Spleen (tissue), 11 donors: ENCODE results near the gene EGFR. TPM values are rescaled to one million over a fixed set of nuclear protein-coding genes. Genes with fewer than 3 reads are reported as not detected.
A peak's percentile ranks its signal among the peaks of the same experiment; 100 is the strongest.

Source experiments
- DNase-seq: peaks from one replicate; pipeline ENCODE4 v3.0.0-alpha.2; 2020
- H3K27ac ChIP-seq, 8 donors: fragments of 200-600 bp; sonication (generic) in 7 of 8; 1 replicate in 4 of 8; 2 replicates in 4 of 8; pipeline versions ENCODE4 v1.5.0 to v1.8.0; 2016 to 2021; ENCODE audit warnings: inconsistent platforms in 4 of 8, mild to moderate bottlenecking in 4 of 8, moderate library complexity in 1 of 8
- H3K27me3 ChIP-seq, 7 donors: fragments of 200-600 bp; sonication (generic) in 6 of 7; replicated peaks in 1 of 7; 1 replicate in 4 of 7; 2 replicates in 3 of 7; pipeline versions ENCODE4 v1.5.0 to v1.8.0; 2016 to 2021; ENCODE audit warnings: inconsistent platforms in 3 of 7, mild to moderate bottlenecking in 1 of 7
- H3K36me3 ChIP-seq, 6 donors: fragments of 200-600 bp; sonication (generic) in 5 of 6; 1 replicate in 4 of 6; 2 replicates in 2 of 6; pipeline versions ENCODE4 v1.5.0 to v1.8.0; 2016 to 2021; ENCODE audit warnings: inconsistent platforms in 2 of 6
- H3K4me1 ChIP-seq, 6 donors: fragments of 200-600 bp; sonication (generic) in 5 of 6; 1 replicate in 3 of 6; 2 replicates in 3 of 6; pipeline versions ENCODE4 v1.5.0 to v1.8.0; 2016 to 2021; ENCODE audit warnings: inconsistent platforms in 3 of 6
- H3K4me3 ChIP-seq, 8 donors: fragments of 200-600 bp; sonication (generic) in 7 of 8; 1 replicate in 4 of 8; 2 replicates in 4 of 8; pipeline versions ENCODE4 v1.5.0 to v1.8.0; 2016 to 2021; ENCODE audit warnings: inconsistent platforms in 4 of 8, mild to moderate bottlenecking in 4 of 8, moderate library complexity in 2 of 8
- H3K9me3 ChIP-seq, 8 donors: fragments of 200-600 bp; sonication (generic) in 7 of 8; 1 replicate in 4 of 8; 2 replicates in 4 of 8; pipeline versions ENCODE4 v1.5.0 to v1.8.0; 2016 to 2021; ENCODE audit warnings: inconsistent platforms in 4 of 8
- CTCF ChIP-seq, 11 experiments: fragments of 200-600 bp in 7 of 11; fragments of 450-650 bp in 4 of 11; sonication (generic) in 4 of 11; IDR thresholded peaks in 8 of 11; conservative IDR thresholded peaks in 3 of 11; 1 replicate in 7 of 11; 2 replicates in 4 of 11; pipeline versions ENCODE4 v1.4.0 to v1.8.0; 2016 to 2021; ENCODE audit warnings: antibody characterized with exemption in 11 of 11, inconsistent platforms in 4 of 11, mild to moderate bottlenecking in 1 of 11
- POLR2A ChIP-seq, 3 donors: fragments of 450-650 bp; IDR thresholded peaks; one replicate each; pipeline ENCODE4 v1.5.1; 2017; ENCODE audit warnings: antibody characterized with exemption in 3 of 3, mild to moderate bottlenecking in 1 of 3
- POLR2AphosphoS5 ChIP-seq, 3 donors: sonication (generic); formaldehyde crosslinking; IDR thresholded peaks; one replicate each; pipeline ENCODE4 v1.5.1; 2017; ENCODE audit warnings: antibody characterized with exemption in 3 of 3
- WGBS, 5 donors: extraction: QIAGEN DNeasy Blood & Tissue Kit in 3 of 5; methylation state at CpG; one replicate each; pipeline versions ENCODE4 v1.1.5 to v1.1.7; 2013 to 2018; 5-methylcytosine and 5-hydroxymethylcytosine counted together
- intact Hi-C: fragments of 100-400 bp; cut with DNase I; formaldehyde crosslinking; loops from one replicate; pipeline ENCODE4 v1.15.0; 2023; ENCODE audit warnings: low total_unique reads
- polyA plus RNA-seq, 3 donors: library from polyadenylated mRNA; stranded (reverse); fragments of 200-250 nt; gene quantifications; one replicate each; pipeline ENCODE4 v1.2.1, GENCODE V29; 2013
- total RNA-seq, 7 donors: library from RNA; depleted of rRNA in 3 of 7; stranded (reverse); fragments of >200 nt in 3 of 7; fragmentation: NEBNext Ultra II Directional in 4 of 7; extraction: Animal tissue kit (Norgen Biotek cat#: 25700) in 4 of 7; gene quantifications; one replicate each; pipeline versions ENCODE4 v1.1.0 to v1.2.1, GENCODE V29; 2016 to 2021
- donor health status: healthy with polysubstance abuse.
- donor health status: DM: no; HTN: no; CAD: no; lungs with moderate emphysema.
- donor health status: DM: no; HTN: no; CAD: no.
- donor health status: Bipolar disorder and iron deficiency.
- donor health status: healthy.
- donor health status: DM: no; HTN: no; CAD: no.
- donor health status: DM: yes; HTN: yes; CAD: no.

EGFR gene
- total and polyA plus RNA-seq, 10 donors: 1.1 to 35.2 (median 24.5) TPM

- WGBS, 5 donors: 51 to 57% (median 53%) methylated on average over 6 of the region's 6 CpGs
- Histone ChIP-seq H3K9me3 (no peaks in the 10 kb centered on the region), H3K27ac (peak overlapping the region in 5 of 8 donors; percentile 6 to 68 (median 63)), H3K4me1 (peaks cover 0 to 34% (median 10%) of the 10 kb centered on the region in 6 donors), H3K36me3 (no peaks in the 10 kb centered on the region), H3K4me3 (no peak overlapping the region), H3K27me3 (peaks cover 0 to 5% (median 0%) of the 10 kb centered on the region in 7 donors)
- intact Hi-C loops: no loop called here
- TF ChIP-seq POLR2AphosphoS5 (IDR thresholded peaks at IDR 0.05) (no peak), CTCF (IDR thresholded peaks at IDR 0.05 in 8 of 11, conservative IDR thresholded peaks at IDR 0.05 in 3 of 11) (no peak), POLR2A (IDR thresholded peaks at IDR 0.05) (no peak)
- no peak for DNase-seq
These were observed 110.0 kb downstream of the EGFR start for GRCh38 chr7:55128693-55129394.

DNA sequence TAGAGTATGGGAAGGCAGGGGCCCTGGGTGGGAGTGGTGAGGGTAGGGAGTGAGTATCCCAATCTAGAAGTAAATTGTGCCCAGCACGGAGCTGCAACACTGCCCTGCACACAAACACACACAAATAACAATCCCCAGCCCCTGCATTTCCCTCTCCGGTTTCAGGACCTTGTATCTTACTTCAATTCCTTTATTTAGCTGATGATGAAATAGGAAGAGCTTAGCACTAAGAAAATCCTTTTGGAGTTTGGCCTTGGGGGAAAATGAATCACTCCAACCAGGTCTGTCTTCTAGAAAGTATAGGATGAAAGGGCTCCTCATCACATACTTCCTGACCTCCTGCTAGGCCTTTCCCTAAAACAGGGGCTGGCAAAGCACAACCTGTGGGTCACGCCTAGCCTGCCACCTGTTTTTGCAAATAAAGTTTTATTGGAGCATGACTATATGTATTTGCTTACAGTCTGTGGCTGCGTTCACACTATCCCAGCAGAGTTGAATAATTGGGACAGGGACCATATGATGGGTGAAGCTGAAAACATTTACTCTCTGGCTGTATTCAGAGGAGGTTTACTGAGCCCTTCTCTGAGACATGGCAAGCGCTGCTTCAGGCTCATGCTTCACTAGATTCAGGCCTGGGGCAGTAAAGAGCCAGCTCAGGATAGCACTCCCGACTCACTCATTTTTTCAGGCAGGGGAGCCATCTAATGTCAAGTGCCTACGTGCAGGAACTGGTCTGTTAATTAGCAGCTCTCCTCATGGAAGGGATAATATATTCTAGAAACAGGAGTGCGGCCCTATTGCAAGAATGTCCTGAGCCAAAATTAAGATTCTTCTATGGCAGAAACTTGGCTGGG lies 111.0 kb downstream of the EGFR start:
- intact Hi-C loops: no loop called here
- peaks cover 0 to 40% (median 12%) of the 10 kb centered on the region in 6 donors for H3K4me1 ChIP-seq

GRCh38 chr7:55130395-55131141 lies 111.8 kb downstream of the EGFR start:
- H3K4me3 ChIP-seq: no peak overlapping the region

More for the DNA sequence above, 111.0 kb downstream of the EGFR start:
- Histone ChIP-seq H3K36me3 (no peaks in the 10 kb centered on the region), H3K27ac (peak overlapping the region in 6 of 8 donors; percentile 6 to 65 (median 56)), H3K27me3 (peaks cover 0 to 5% (median 0%) of the 10 kb centered on the region in 7 donors), H3K4me3 (no peak overlapping the region), H3K9me3 (no peaks in the 10 kb centered on the region)
- WGBS, 5 donors: 70 to 81% (median 78%) methylated on average over 8 of the region's 8 CpGs
- DNase-seq: no peak
- TF ChIP-seq CTCF (IDR thresholded peaks at IDR 0.05 in 8 of 11, conservative IDR thresholded peaks at IDR 0.05 in 3 of 11): no peak
- TF ChIP-seq POLR2AphosphoS5 (IDR thresholded peaks at IDR 0.05): no peak
- no peak for TF ChIP-seq POLR2A (IDR thresholded peaks at IDR 0.05)

More at GRCh38 chr7:55130395-55131141, 111.8 kb downstream of the EGFR start:
- Histone ChIP-seq H3K9me3 (no peaks in the 10 kb centered on the region), H3K27me3 (peaks cover 0 to 5% (median 0%) of the 10 kb centered on the region in 7 donors), H3K4me1 (peaks cover 0 to 40% (median 12%) of the 10 kb centered on the region in 6 donors), H3K27ac (peak overlapping the region in 7 of 8 donors; percentile 46 to 65 (median 61)), H3K36me3 (no peaks in the 10 kb centered on the region)
- TF ChIP-seq CTCF (IDR thresholded peaks at IDR 0.05 in 8 of 11, conservative IDR thresholded peaks at IDR 0.05 in 3 of 11): no peak
- TF ChIP-seq POLR2A (IDR thresholded peaks at IDR 0.05): no peak
- peak in 2 of 3 donors; percentile 41 to 57 for TF ChIP-seq POLR2AphosphoS5 (IDR thresholded peaks at IDR 0.05)
- 64 to 74% (median 69%) methylated on average over 11 to 15 of the region's 15 CpGs for WGBS, 5 donors
- intact Hi-C loops: no loop called here
- DNase-seq: no peak
